Adrenal gland (tissue), 12 donors: Measurements from ENCODE around the gene CD72. TPM values are rescaled to one million over a fixed set of nuclear protein-coding genes. Genes with fewer than 3 reads are reported as not detected.
"Not testable (repeated sequence)": the region's sequence is repeated elsewhere in the genome, so short reads cannot be mapped to it uniquely, and the experiment has no call there.

Experiments used
- DNase-seq, 7 donors: peaks; one replicate each; pipeline ENCODE4 v3.0.0-alpha.2; 2019 to 2020
- H3K27ac ChIP-seq, 5 donors: fragments of 200-600 bp; sonication (generic) in 4 of 5; 1 replicate in 3 of 5; 2 replicates in 2 of 5; pipeline versions ENCODE4 v1.5.1 to v1.8.0; 2016 to 2020; ENCODE audit warnings: mild to moderate bottlenecking in 1 of 5
- H3K27me3 ChIP-seq: fragments of 200-600 bp; 2 replicates; pipeline ENCODE4 v1.8.0; 2021
- H3K36me3 ChIP-seq, 2 donors: fragments of 200-600 bp; replicated peaks in 1 of 2; 1 replicate in 1 of 2; 2 replicates in 1 of 2; pipeline versions ENCODE4 v1.5.1 to v1.8.0; 2018 to 2022
- H3K4me1 ChIP-seq, 2 donors: fragments of 200-600 bp; replicated peaks in 1 of 2; 1 replicate in 1 of 2; 2 replicates in 1 of 2; pipeline versions ENCODE4 v1.5.1 to v1.8.0; 2018 to 2021
- H3K4me3 ChIP-seq, 4 donors: fragments of 200-600 bp; sonication (generic) in 3 of 4; one replicate each; pipeline ENCODE4 v1.5.1; 2016 to 2018
- H3K9me3 ChIP-seq, 3 donors: fragments of 200-600 bp; sonication (generic) in 1 of 3; replicated peaks in 1 of 3; 1 replicate in 2 of 3; 2 replicates in 1 of 3; pipeline versions ENCODE4 v1.5.1 to v1.8.0; 2016 to 2021
- POLR2A ChIP-seq, 2 donors: fragments of 450-650 bp; IDR thresholded peaks; one replicate each; pipeline ENCODE4 v1.6.1; 2017; ENCODE audit warnings: antibody characterized with exemption in 2 of 2, mild to moderate bottlenecking in 2 of 2, moderate library complexity in 1 of 2
- WGBS, 4 donors: extraction: QIAGEN DNeasy Blood & Tissue Kit in 2 of 4; methylation state at CpG; one replicate each; pipeline versions ENCODE4 v1.1.5 to v1.1.7; 2013 to 2017; 5-methylcytosine and 5-hydroxymethylcytosine counted together
- intact Hi-C, 2 donors: fragments of 100-400 bp; cut with DNase I; formaldehyde crosslinking; loops; one replicate each; pipeline versions ENCODE4 v1.14.1 to v1.15.0; 2022 to 2023
- polyA plus RNA-seq, 3 donors: library from polyadenylated mRNA; stranded (reverse); fragments of 200-250 nt in 2 of 3; fragments of 350-450 nt in 1 of 3; fragmentation: Illumina TruSeq in 1 of 3; extraction: RNeasy Lipid Tissue Mini Kit (QIAGEN cat#74804) in 1 of 3; gene quantifications; one replicate each; pipeline ENCODE4 v1.2.3, GENCODE V29; 2013 to 2014
- total RNA-seq, 9 donors: library from RNA; depleted of rRNA in 4 of 9; stranded (reverse); fragments of >200 nt in 4 of 9; fragments of 120-200 nt in 1 of 9; fragmentation: NEBNext Ultra II Directional in 1 of 9; extraction: Animal tissue kit (Norgen Biotek cat#: 25700) in 1 of 9; gene quantifications; one replicate each; pipeline versions ENCODE4 v1.1.0 to v1.2.4, GENCODE V29; 2013 to 2023
- TF ChIP-seq, protein P1 (sequence below), 6 experiments: fragments of 450-650 bp in 4 of 6; fragments of 200-600 bp in 2 of 6; sonication (generic) in 1 of 6; IDR thresholded peaks; 1 replicate in 5 of 6; 2 replicates in 1 of 6; pipeline versions ENCODE4 v1.5.1 to v1.8.0; 2016 to 2021; ENCODE audit warnings: antibody characterized with exemption in 6 of 6, mild to moderate bottlenecking in 2 of 6, moderate library complexity in 1 of 6
- donor health status: healthy with polysubstance abuse.
- donor health status: Bipolar disorder and iron deficiency.
- donor health status: DM: yes; HTN: yes; CAD: no.
- donor health status: DM: no; HTN: no; CAD: no.
- donor health status: DM: no; HTN: no; CAD: no.
- donor health status: DM: yes; HTN: yes; CAD: no.

CD72 gene
- total and polyA plus RNA-seq, 12 donors: 0.69 to 18.5 (median 4.3) TPM

DNA sequence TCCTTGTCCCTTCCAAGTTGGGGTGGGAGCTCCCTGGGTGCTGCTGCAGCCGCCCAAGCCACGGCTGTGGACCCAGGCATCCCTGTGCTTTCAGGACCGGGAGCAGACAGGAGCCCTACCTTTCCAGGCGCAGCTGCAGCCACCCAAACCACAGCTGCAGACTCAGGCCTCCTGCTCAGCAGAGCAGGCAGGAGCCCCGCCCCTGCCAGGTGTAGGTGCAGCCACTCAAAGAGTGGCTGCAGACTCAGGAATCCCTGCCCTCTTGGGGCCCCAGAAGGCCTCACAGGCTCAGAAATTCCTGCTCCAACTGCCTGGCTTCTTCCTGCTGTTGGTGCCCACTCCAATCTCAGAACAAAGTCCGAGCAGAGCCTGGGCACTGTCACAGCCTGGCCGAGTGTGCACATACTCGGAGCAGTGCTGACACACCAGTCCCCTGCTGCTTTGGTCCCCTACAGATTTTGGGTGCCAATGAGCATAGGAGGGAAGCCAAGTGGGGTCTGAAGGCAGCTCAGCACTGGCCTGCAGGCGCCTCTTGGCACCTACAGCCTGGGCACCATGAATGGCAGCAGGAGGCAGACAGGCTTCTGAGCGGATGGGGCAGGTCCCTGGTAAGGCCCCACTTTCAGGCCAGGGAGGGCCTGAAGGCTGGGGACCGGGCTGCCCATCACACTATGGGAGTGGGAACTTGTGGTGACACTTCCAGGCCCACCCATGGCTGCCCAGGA, 19.2 kb downstream of the CD72 start:
- Histone ChIP-seq H3K36me3 (no peaks in the 10 kb centered on the region), H3K27me3 (no peaks in the 10 kb centered on the region), H3K4me1 (peaks cover 6 to 12% of the 10 kb centered on the region in 2 donors), H3K27ac (no peak overlapping the region), H3K9me3 (peaks cover 0 to 6% (median 0%) of the 10 kb centered on the region in 3 donors), H3K4me3 (no peak overlapping the region)
- DNase-seq: no peak
- intact Hi-C loops: no loop called here
- no peak for TF ChIP-seq POLR2A (IDR thresholded peaks at IDR 0.05)
- TF ChIP-seq, protein P1, sequence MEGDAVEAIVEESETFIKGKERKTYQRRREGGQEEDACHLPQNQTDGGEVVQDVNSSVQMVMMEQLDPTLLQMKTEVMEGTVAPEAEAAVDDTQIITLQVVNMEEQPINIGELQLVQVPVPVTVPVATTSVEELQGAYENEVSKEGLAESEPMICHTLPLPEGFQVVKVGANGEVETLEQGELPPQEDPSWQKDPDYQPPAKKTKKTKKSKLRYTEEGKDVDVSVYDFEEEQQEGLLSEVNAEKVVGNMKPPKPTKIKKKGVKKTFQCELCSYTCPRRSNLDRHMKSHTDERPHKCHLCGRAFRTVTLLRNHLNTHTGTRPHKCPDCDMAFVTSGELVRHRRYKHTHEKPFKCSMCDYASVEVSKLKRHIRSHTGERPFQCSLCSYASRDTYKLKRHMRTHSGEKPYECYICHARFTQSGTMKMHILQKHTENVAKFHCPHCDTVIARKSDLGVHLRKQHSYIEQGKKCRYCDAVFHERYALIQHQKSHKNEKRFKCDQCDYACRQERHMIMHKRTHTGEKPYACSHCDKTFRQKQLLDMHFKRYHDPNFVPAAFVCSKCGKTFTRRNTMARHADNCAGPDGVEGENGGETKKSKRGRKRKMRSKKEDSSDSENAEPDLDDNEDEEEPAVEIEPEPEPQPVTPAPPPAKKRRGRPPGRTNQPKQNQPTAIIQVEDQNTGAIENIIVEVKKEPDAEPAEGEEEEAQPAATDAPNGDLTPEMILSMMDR (IDR thresholded peaks at IDR 0.05): no peak
- WGBS, 4 donors: 87 to 95% (median 91%) methylated on average over 3 to 11 of the region's 11 CpGs

DNA sequence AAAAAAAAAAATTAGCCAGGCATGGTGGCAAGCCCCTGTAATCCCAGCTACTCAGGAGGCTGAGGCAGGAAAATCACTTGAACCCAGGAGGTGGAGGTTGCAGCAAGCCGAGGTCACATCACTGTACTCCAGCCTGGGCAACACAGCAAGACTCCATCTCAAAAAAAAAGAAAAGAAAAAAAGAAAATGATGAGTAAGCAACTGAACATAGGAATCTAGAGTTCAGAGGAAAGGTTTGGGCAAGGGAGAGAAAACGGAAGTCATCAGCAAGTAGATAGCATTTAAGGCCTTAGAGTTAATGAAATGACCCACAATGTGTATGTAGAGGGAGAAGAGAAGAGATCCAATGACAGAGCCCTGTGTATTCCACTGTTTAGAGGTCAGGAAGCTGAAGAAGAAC, 21.3 kb downstream of the CD72 start:
- H3K4me3 ChIP-seq, DNase-seq, H3K36me3 ChIP-seq, H3K27ac ChIP-seq, H3K4me1 ChIP-seq, intact Hi-C loops, H3K27me3 ChIP-seq: not testable (repeated sequence)
- WGBS, 4 donors: 94 to 98% (median 96%) methylated on average over 2 of the region's 2 CpGs
- H3K9me3 ChIP-seq: peaks cover 0 to 23% (median 0%) of the 10 kb centered on the region in 3 donors

DNA sequence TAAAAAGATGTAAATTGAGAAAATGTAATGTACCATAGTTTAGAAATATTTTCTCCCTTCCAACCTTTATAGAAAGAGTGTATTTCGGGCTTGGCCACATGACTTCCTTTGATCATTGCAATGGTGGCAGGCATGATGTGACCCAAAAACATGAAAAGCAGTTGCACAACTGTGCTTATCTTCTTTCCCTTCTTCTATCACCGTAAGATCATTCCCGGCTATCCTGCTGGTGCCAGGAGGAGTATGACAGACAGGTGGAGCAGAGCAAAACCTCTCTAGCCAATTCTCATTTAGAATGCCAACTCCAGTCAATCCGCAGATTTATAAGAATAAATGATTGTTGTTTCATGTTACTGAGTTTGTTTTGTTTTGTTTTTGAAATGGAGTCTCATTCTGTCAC, 23.7 kb downstream of the CD72 start:
- WGBS, 4 donors: 57 to 68% (median 62%) methylated on average over 4 of the region's 4 CpGs

DNA sequence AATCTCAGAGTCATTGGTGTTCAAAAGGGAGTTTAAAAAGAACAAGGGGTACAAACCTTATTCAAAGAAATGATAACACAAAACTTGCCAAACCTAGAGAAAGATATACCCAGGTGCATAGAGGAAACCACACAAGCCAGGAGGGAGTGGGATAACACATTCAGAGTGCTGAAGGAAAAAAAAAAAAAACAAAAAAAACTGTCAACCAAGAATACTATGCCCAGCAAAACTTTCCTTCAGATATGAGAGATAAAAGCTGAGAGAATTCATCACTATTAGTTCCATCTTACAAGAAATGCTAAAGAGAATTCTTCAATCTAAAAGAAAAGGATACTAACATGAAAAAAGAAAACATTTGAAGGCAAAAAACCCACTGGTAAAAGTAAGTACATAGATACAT, 24.6 kb downstream of the CD72 start:
- H3K27me3 ChIP-seq: no peaks in the 10 kb centered on the region
- no peaks in the 10 kb centered on the region for H3K4me1 ChIP-seq
- TF ChIP-seq, protein P1 (IDR thresholded peaks at IDR 0.05): no peak
- TF ChIP-seq POLR2A (IDR thresholded peaks at IDR 0.05): no peak
- H3K9me3 ChIP-seq: peaks cover 0 to 23% (median 0%) of the 10 kb centered on the region in 3 donors
- no peak overlapping the region for H3K27ac ChIP-seq
- intact Hi-C loops: no loop called here
- H3K36me3 ChIP-seq: no peaks in the 10 kb centered on the region
- no peak overlapping the region for H3K4me3 ChIP-seq
- no peak for DNase-seq

More for the DNA sequence above, 23.7 kb downstream of the CD72 start:
- Histone ChIP-seq H3K4me1 (no peaks in the 10 kb centered on the region), H3K27ac (no peak overlapping the region), H3K4me3 (no peak overlapping the region), H3K36me3 (no peaks in the 10 kb centered on the region), H3K9me3 (peaks cover 0 to 23% (median 0%) of the 10 kb centered on the region in 3 donors), H3K27me3 (no peaks in the 10 kb centered on the region)
- no peak for TF ChIP-seq POLR2A (IDR thresholded peaks at IDR 0.05)
- TF ChIP-seq, protein P1 (IDR thresholded peaks at IDR 0.05): no peak
- no peak for DNase-seq
- intact Hi-C loops: no loop called here

DNA sequence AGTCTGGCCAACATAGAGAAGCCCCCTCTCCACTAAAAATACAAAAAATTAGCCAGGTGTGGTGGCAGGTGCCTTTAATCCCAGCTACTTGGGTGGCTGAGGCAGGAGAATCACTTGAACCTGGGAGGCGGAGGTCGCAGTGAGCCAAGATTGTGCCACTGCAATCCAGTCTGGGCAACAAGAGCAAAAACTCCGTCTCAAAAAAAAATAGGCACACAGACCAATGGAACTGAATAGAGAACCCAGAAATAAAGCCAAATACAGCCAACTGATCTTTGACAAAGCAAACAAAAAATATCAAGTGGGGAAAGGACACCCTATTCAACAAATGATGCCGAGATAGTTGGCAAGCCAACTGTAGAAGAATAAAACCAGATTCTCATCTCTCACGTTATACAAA, 29.7 kb downstream of the CD72 start:
- intact Hi-C loops, H3K36me3 ChIP-seq, H3K4me3 ChIP-seq, DNase-seq, H3K27ac ChIP-seq, H3K4me1 ChIP-seq, H3K27me3 ChIP-seq: not testable (repeated sequence)
- H3K9me3 ChIP-seq: peaks cover 0 to 12% (median 0%) of the 10 kb centered on the region in 3 donors
- WGBS, 4 donors: 96 to 97% (median 96%) methylated on average over 5 of the region's 5 CpGs

DNA sequence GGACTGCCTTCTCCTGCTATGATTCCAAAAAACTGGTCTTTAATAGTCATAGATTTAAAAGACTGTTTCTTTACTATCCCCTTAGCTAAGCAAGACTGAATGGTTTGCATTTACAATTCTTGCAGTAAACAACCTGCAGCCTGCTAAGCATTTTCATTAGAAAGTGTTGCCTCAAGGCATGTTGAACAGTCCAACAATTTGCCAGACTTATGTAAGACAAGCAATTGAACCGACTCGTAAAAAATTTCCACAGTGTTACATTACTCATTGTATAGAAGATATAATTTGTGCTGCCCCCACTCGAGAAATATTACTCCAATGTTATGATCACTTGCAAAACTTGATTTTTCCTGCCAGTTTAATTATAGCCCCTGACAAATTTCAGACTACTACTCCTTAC, 33.5 kb downstream of the CD72 start:
- H3K4me3 ChIP-seq, DNase-seq, intact Hi-C loops, H3K36me3 ChIP-seq, H3K4me1 ChIP-seq, H3K9me3 ChIP-seq, H3K27me3 ChIP-seq, H3K27ac ChIP-seq: not testable (repeated sequence)
- 86 to 93% (median 88%) methylated on average over 3 of the region's 3 CpGs for WGBS, 4 donors

DNA sequence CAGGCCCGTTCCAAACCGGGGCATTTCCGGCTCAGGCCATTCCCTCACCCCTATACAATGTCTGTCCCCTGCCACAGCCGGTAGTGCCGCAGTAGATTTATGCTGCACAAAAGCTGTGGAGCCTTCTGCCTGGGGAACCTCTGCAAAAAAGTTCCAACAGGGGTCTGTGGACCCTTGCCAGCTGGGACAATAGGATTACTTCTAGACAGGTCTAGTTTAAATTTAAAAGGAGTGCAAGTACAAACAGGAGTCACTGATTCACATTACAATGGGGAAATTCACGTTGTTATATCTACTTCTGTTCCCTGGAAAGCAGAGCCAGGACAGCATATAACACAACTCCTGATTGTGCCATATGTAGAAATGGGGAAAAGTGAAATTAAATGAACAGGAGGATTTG, 34.7 kb downstream of the CD72 start:
- 72 to 86% (median 79%) methylated on average over 3 to 6 of the region's 6 CpGs for WGBS, 4 donors
- H3K36me3 ChIP-seq, DNase-seq, intact Hi-C loops, H3K4me1 ChIP-seq, H3K27ac ChIP-seq, H3K4me3 ChIP-seq, H3K27me3 ChIP-seq: not testable (repeated sequence)
- peaks cover 0 to 13% (median 0%) of the 10 kb centered on the region in 3 donors for H3K9me3 ChIP-seq

DNA sequence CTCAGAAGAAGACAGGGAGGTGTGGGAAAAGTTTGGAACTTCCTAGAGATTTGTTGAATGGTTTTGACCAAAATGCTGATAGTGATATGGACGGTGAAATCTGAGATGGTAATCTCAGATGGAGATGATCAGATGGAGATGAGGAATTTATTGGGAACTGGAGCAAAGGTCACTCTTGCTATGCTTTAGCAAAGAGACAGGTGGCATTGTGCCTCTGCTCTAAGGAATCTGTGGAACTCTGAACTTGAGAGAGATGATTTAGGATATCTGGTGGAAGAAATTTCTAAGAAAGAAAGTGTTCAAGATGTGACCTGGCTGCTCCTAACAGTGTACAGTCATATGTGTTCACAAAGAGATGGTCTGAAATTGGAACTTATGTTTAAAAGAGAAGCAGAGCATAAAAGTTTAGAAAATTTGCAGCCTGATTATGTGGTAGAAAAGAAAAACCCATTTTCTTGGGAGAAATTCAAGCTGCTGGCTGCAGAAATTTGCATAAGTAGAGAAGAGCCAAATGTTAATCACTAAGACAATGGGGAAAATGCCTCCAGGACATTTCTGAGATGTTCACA, 38.5 kb downstream of the CD72 start:
- intact Hi-C loops, DNase-seq, H3K27me3 ChIP-seq, H3K27ac ChIP-seq, H3K4me3 ChIP-seq, H3K36me3 ChIP-seq: not testable (repeated sequence)
- Histone ChIP-seq H3K4me1 (peaks cover 8 to 19% of the 10 kb centered on the region in 2 donors), H3K9me3 (peaks cover 0 to 13% (median 0%) of the 10 kb centered on the region in 3 donors)
- 68 to 92% (median 89%) methylated on average over 1 of the region's 1 CpG for WGBS, 4 donors
